Mesenchymal stem cell (in vitro differentiated cells and primary cell): Measurements from ENCODE around the gene CAPZB.
"Not testable (repeated sequence)": the region's sequence is repeated elsewhere in the genome, so short reads cannot be mapped to it uniquely, and the experiment has no call there.

Experiments
- DNase-seq: peaks from one replicate; pipeline ENCODE4 v3.0.0-alpha.2; 2013
- H2AFZ ChIP-seq: one replicate; pipeline ENCODE4 v1.6.1; 2013; ENCODE audit warnings: low read depth, mild to moderate bottlenecking, control low read depth, inconsistent platforms, low read length, moderate library complexity
- H2AK5ac ChIP-seq: 2 replicates; pipeline ENCODE4 v1.6.1; 2013; ENCODE audit warnings: low read length, moderate library complexity, mild to moderate bottlenecking, inconsistent platforms; ENCODE audit not compliant: severe bottlenecking
- H2BK120ac ChIP-seq: one replicate; pipeline ENCODE4 v1.6.1; 2013; ENCODE audit warnings: low read depth, mild to moderate bottlenecking, inconsistent platforms, low read length, moderate library complexity
- H2BK12ac ChIP-seq, 2 experiments: one replicate each; pipeline ENCODE4 v1.6.1; 2013; ENCODE audit warnings: inconsistent platforms in 2 of 2, low read length in 2 of 2, mild to moderate bottlenecking in 2 of 2, moderate library complexity in 2 of 2, control low read depth in 1 of 2
- H2BK15ac ChIP-seq: one replicate; pipeline ENCODE4 v1.6.1; 2013; ENCODE audit warnings: mild to moderate bottlenecking, low read depth, inconsistent platforms; ENCODE audit not compliant: poor library complexity, severe bottlenecking
- H2BK5ac ChIP-seq: 2 replicates; pipeline ENCODE4 v1.6.1; 2013; ENCODE audit warnings: low read depth, mild to moderate bottlenecking, low read length, control low read depth, inconsistent platforms; ENCODE audit not compliant: poor library complexity, severe bottlenecking
- H3K14ac ChIP-seq, 2 experiments: one replicate each; pipeline ENCODE4 v1.6.1; 2013; ENCODE audit warnings: inconsistent platforms in 2 of 2, low read length in 2 of 2, control low read depth in 1 of 2, mild to moderate bottlenecking in 1 of 2, moderate library complexity in 1 of 2
- H3K18ac ChIP-seq, 2 experiments: one replicate each; pipeline ENCODE4 v1.6.1; 2013; ENCODE audit warnings: inconsistent platforms in 2 of 2, low read length in 2 of 2, control low read depth in 1 of 2, low read depth in 1 of 2, mild to moderate bottlenecking in 1 of 2
- H3K23ac ChIP-seq, 2 experiments: one replicate each; pipeline ENCODE4 v1.6.1; 2013; ENCODE audit warnings: inconsistent platforms in 2 of 2, low read length in 2 of 2, mild to moderate bottlenecking in 2 of 2, moderate library complexity in 2 of 2, control low read depth in 1 of 2
- H3K27ac ChIP-seq: 2 replicates; pipeline ENCODE4 v1.5.1; 2013; ENCODE audit warnings: mild to moderate bottlenecking, moderate library complexity, low read length, control low read depth, inconsistent platforms; ENCODE audit not compliant: poor library complexity, severe bottlenecking
- H3K27me3 ChIP-seq, 2 experiments: 2 replicates each; pipeline versions ENCODE4 v1.6.1 to v1.7.0; 2013; ENCODE audit warnings: low read length in 2 of 2, mild to moderate bottlenecking in 2 of 2, moderate library complexity in 2 of 2, control low read depth in 1 of 2, inconsistent platforms in 1 of 2; ENCODE audit not compliant: control insufficient read depth in 1 of 2, insufficient read depth in 1 of 2
- H3K36me3 ChIP-seq, 2 experiments: 2 replicates each; pipeline versions ENCODE4 v1.6.1 to v1.7.0; 2013; ENCODE audit warnings: low read length in 2 of 2, control low read depth in 1 of 2, inconsistent platforms in 1 of 2, low read depth in 1 of 2, mild to moderate bottlenecking in 1 of 2; ENCODE audit not compliant: insufficient read depth in 2 of 2, control insufficient read depth in 1 of 2
- H3K4ac ChIP-seq, 2 experiments: one replicate each; pipeline ENCODE4 v1.6.1; 2013; ENCODE audit warnings: inconsistent platforms in 2 of 2, low read length in 2 of 2, mild to moderate bottlenecking in 2 of 2, moderate library complexity in 2 of 2, control low read depth in 1 of 2, low read depth in 1 of 2
- H3K4me1 ChIP-seq: 2 replicates; pipeline ENCODE4 v1.6.1; 2013; ENCODE audit warnings: low read depth, low read length, control low read depth; ENCODE audit not compliant: control insufficient read depth, insufficient read depth
- H3K4me2 ChIP-seq: 2 replicates; pipeline ENCODE4 v1.6.1; 2013; ENCODE audit warnings: low read length, mild to moderate bottlenecking, inconsistent platforms; ENCODE audit not compliant: poor library complexity, severe bottlenecking
- H3K4me3 ChIP-seq, 2 experiments: 2 replicates each; pipeline versions ENCODE4 v1.5.1 to v1.7.0; 2013; ENCODE audit warnings: low read length in 2 of 2, mild to moderate bottlenecking in 2 of 2, control low read depth in 1 of 2, low read depth in 1 of 2; ENCODE audit not compliant: insufficient read depth in 1 of 2
- H3K79me1 ChIP-seq: replicated peaks from 2 replicates; pipeline ENCODE4 v1.6.1; 2013; ENCODE audit warnings: mild to moderate bottlenecking, control low read depth, low read length, inconsistent platforms; ENCODE audit not compliant: poor library complexity, severe bottlenecking
- H3K9ac ChIP-seq: 2 replicates; pipeline ENCODE4 v1.7.0; 2013; ENCODE audit warnings: mild to moderate bottlenecking, low read length, moderate library complexity
- H3K9me3 ChIP-seq: 2 replicates; pipeline ENCODE4 v1.7.0; 2013; ENCODE audit warnings: mild to moderate bottlenecking, low read length; ENCODE audit not compliant: control insufficient read depth
- H4K8ac ChIP-seq: one replicate; pipeline ENCODE4 v1.6.1; 2013; ENCODE audit warnings: inconsistent platforms, mild to moderate bottlenecking, low read length, moderate library complexity
- H4K91ac ChIP-seq: one replicate; pipeline ENCODE4 v1.6.1; 2013; ENCODE audit warnings: mild to moderate bottlenecking, low read length, inconsistent platforms
- WGBS: methylation state at CpG from one replicate; pipeline ENCODE4 v1.1.7; 2013; ENCODE audit warnings: mixed read lengths; 5-methylcytosine and 5-hydroxymethylcytosine counted together

The CAPZB gene

DNA sequence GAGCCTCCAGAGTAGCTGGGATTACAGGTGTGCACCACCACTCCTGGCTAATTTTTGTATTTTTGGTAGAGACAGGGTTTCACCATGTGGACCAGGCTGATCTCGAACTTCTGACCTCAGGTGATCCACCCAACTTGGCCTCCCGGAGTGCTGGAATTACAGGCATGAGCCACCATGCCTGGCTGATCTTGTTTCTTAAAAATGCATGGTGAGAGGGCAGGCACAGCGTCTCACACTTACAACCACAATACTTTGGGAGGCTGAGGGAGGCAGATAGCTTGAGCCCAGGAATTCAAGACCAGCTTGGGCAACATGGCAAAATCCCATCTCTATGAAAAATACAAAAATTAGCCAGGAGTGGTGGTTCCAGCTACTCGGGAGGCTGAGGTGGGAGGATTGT, 37.2 kb upstream of the CAPZB start:
- not testable (repeated sequence) for H2BK15ac ChIP-seq, H2BK12ac ChIP-seq, H3K18ac ChIP-seq, H3K14ac ChIP-seq, H4K91ac ChIP-seq, H3K4me2 ChIP-seq, H2BK120ac ChIP-seq, DNase-seq, H2AK5ac ChIP-seq, H3K9me3 ChIP-seq, H3K4me3 ChIP-seq, H3K23ac ChIP-seq, H3K27me3 ChIP-seq, H4K8ac ChIP-seq, H3K9ac ChIP-seq, H3K4me1 ChIP-seq, H2BK5ac ChIP-seq, H3K79me1 ChIP-seq, H3K27ac ChIP-seq, H3K4ac ChIP-seq, H3K36me3 ChIP-seq, H2AFZ ChIP-seq
- 87% methylated on average over 3 of the region's 4 CpGs for WGBS

DNA sequence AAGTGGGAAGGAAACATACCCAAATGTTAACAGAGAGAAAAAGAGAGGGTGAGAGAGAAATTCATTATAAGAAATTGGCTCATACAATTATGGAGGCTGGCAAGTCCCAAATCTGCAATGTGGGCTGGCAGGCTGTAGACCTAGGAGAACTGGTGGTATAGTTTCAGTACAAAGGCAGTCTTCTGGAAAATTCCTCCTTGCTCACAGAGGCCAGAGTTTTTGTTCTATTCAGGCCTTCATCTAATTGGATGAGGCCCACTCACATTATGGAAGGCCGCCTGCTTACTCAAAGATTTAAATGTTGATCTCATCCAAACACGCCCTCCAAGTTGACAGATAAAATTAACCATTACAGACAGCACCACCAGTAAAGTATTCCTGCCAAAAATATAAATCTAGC, 36.1 kb upstream of the CAPZB start:
- Histone ChIP-seq H3K79me1 (no peaks in the 10 kb centered on the region), H3K9ac (no peak overlapping the region), H2BK120ac (no peak overlapping the region), H2BK12ac (no peak overlapping the region), H3K4me3 (no peak overlapping the region), H2BK15ac (no peak overlapping the region), H2AK5ac (no peak overlapping the region), H3K4me2 (no peak overlapping the region), H4K91ac (no peak overlapping the region), H2BK5ac (no peak overlapping the region), H3K36me3 (no peaks in the 10 kb centered on the region), H2AFZ (no peak overlapping the region), H3K27me3 (no peaks in the 10 kb centered on the region), H3K23ac (no peak overlapping the region), H3K9me3 (no peaks in the 10 kb centered on the region), H3K14ac (no peak overlapping the region), H4K8ac (no peak overlapping the region), H3K27ac (no peak overlapping the region), H3K4me1 (no peaks in the 10 kb centered on the region), H3K18ac (no peak overlapping the region), H3K4ac (no peak overlapping the region)
- no peak for DNase-seq
- 90% methylated on average over 1 of the region's 2 CpGs for WGBS

DNA sequence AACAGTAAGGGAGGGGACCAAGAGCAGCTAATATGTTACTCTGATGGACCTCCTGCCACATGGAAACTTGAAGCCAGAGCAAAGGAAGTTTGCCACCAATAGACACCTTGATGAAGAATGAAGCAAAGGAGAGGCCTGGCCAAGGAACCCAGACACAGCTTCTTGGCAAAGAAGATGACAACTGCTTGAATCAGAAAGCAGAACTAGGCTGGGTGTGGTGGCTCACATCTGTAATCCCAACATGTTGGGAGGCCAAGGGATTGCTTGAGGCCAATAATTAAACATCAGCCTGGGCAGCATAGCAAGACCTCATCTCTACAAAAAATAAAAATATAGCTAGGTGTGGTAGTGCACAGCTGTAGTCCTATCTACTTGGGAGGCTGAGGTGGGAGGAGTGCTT, 31.7 kb upstream of the CAPZB start:
- no peak overlapping the region for H2AK5ac ChIP-seq
- H3K4ac ChIP-seq = no peak overlapping the region
- no peaks in the 10 kb centered on the region for H3K4me1 ChIP-seq
- H3K27ac ChIP-seq = no peak overlapping the region
- no peak overlapping the region for H3K4me2 ChIP-seq
- H3K23ac ChIP-seq = no peak overlapping the region
- no peak overlapping the region for H3K18ac ChIP-seq
- no peaks in the 10 kb centered on the region for H3K79me1 ChIP-seq
- H3K9me3 ChIP-seq = no peaks in the 10 kb centered on the region
- H3K9ac ChIP-seq = no peak overlapping the region
- H2BK15ac ChIP-seq = no peak overlapping the region
- H3K4me3 ChIP-seq = no peak overlapping the region
- H4K91ac ChIP-seq = no peak overlapping the region
- DNase-seq = no peak
- no peak overlapping the region for H4K8ac ChIP-seq
- no peaks in the 10 kb centered on the region for H3K27me3 ChIP-seq
- H2BK5ac ChIP-seq = no peak overlapping the region
- no peak overlapping the region for H3K14ac ChIP-seq
- H2BK120ac ChIP-seq = no peak overlapping the region
- H2AFZ ChIP-seq = no peak overlapping the region
- no peaks in the 10 kb centered on the region for H3K36me3 ChIP-seq
- no peak overlapping the region for H2BK12ac ChIP-seq

DNA sequence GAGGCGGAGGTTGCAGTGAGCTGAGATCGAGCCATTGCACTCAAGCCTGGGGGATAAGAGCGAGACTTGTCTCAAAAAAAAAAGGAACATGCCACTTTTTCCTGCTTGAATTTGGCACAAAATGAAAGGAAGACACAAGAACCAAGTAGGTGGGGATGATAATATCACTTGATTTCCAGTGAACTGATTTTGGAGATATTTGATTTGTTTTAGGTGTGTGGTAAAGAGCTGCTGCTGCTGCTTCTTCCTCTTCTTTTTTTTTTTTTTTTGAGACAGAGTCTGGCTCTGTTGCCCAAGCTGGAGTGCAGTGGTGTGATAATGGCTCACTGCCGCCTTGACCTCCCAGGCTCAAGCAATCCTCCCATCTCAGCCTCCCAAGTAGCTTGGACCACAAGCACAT, 29.9 kb upstream of the CAPZB start:
- H3K4me2 ChIP-seq = no peak overlapping the region
- H3K36me3 ChIP-seq = no peaks in the 10 kb centered on the region
- no peak overlapping the region for H2BK15ac ChIP-seq
- H3K4me1 ChIP-seq = no peaks in the 10 kb centered on the region
- no peak overlapping the region for H3K4ac ChIP-seq
- no peak for DNase-seq
- H2AK5ac ChIP-seq = no peak overlapping the region
- H3K4me3 ChIP-seq = no peak overlapping the region
- H3K9me3 ChIP-seq = no peaks in the 10 kb centered on the region
- no peaks in the 10 kb centered on the region for H3K27me3 ChIP-seq
- 85% methylated on average over 3 of the region's 4 CpGs for WGBS
- H3K79me1 ChIP-seq = no peaks in the 10 kb centered on the region
- no peak overlapping the region for H3K23ac ChIP-seq
- no peak overlapping the region for H2BK5ac ChIP-seq
- H3K27ac ChIP-seq = no peak overlapping the region
- no peak overlapping the region for H3K9ac ChIP-seq
- no peak overlapping the region for H2BK12ac ChIP-seq
- no peak overlapping the region for H2BK120ac ChIP-seq
- H4K91ac ChIP-seq = no peak overlapping the region
- no peak overlapping the region for H3K18ac ChIP-seq
- no peak overlapping the region for H2AFZ ChIP-seq
- H4K8ac ChIP-seq = no peak overlapping the region
- no peak overlapping the region for H3K14ac ChIP-seq
